Measurements from ENCODE around the gene CSKMT. TPM values are rescaled to one million over a fixed set of nuclear protein-coding genes. Genes with fewer than 3 reads are reported as not detected.

CSKMT gene
- total RNA-seq, 4 donors from 2014 or later = 9.1 to 13.5 (median 9.2) TPM; not detected in 1

DNA sequence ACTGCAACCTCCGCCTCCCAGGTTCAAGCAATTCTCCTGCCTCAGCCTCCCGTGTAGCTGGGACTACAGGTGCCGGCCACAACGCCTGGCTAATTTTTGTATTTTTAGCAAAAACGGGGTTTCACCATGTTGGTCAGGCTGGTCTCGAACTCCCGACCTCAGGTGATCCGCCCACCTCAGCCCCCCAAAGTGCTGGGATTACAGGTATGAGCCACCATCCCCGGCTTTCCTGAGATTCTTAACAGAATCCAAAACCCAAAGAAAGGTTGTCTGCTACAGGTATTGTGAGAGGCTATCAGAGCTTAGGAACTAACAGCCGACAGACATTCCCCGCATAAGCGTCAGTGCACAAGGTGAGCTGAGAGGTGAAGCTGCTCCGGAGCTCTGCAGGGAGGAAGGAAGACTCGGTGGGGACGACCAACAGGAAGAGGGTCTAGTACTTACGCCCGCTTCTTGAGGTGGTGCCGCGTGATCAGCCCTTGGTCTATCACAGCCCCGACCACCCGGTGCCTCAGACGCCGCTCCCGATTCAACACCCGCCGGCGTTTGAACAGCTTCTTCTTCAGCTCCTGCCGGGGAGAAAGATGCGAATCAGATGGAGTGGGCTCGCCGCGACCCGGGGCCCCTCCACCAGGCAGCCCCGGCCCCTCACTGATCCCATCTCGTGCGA lies 572 bp upstream of the CSKMT start:
- peak in 1 of 3 donors; percentile 71 for DNase-seq
- TF ChIP-seq, protein P1, sequence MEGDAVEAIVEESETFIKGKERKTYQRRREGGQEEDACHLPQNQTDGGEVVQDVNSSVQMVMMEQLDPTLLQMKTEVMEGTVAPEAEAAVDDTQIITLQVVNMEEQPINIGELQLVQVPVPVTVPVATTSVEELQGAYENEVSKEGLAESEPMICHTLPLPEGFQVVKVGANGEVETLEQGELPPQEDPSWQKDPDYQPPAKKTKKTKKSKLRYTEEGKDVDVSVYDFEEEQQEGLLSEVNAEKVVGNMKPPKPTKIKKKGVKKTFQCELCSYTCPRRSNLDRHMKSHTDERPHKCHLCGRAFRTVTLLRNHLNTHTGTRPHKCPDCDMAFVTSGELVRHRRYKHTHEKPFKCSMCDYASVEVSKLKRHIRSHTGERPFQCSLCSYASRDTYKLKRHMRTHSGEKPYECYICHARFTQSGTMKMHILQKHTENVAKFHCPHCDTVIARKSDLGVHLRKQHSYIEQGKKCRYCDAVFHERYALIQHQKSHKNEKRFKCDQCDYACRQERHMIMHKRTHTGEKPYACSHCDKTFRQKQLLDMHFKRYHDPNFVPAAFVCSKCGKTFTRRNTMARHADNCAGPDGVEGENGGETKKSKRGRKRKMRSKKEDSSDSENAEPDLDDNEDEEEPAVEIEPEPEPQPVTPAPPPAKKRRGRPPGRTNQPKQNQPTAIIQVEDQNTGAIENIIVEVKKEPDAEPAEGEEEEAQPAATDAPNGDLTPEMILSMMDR (IDR thresholded peaks at IDR 0.05) = no peak
- TF ChIP-seq POLR2A (IDR thresholded peaks at IDR 0.05) = no peak
- no peaks in the 10 kb centered on the region for H3K9me3 ChIP-seq
- no peaks in the 10 kb centered on the region for H3K27me3 ChIP-seq
- peak overlapping the region; percentile 75 to 86 (median 82) for H3K4me3 ChIP-seq
- peaks cover 0 to 37% (median 13%) of the 10 kb centered on the region in 4 donors for H3K4me1 ChIP-seq
- peak overlapping the region; percentile 80 to 94 (median 92) for H3K27ac ChIP-seq
- H3K36me3 ChIP-seq = peaks cover 0 to 14% (median 0%) of the 10 kb centered on the region in 3 donors

DNA sequence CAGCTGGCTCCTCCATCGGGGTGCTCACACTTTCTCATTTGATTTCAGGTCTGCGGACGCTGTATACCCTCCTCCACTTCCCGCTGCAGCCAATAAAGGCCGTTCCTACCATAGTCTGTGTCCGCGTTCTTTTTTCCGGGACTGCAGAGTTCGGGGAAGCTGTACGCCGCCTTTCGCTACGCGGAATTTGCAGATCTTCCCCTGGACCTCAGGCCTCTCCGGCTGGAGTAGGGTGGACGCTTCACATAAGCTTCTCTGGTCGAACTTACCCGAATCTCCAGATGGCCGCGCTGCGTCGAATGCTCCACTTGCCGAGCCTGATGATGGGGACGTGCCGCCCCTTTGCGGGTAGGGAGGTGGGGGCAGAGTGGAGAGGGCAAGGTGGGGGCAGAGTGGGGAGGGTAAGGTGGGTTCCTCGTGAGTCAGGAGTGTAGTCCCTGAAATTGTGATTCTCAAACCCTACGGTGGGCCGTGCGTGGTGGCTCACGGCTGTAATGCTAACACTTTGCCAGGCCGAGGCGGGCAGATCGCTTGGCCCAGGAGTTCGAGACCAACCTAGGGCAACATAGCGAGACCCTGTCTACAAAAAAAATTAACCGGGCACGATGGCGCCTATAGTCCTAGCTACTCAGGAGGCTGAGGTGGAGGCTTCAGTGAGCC lies 617 bp downstream of the CSKMT start:
- H3K4me3 ChIP-seq = peak overlapping the region; percentile 75 to 86 (median 82)
- TF ChIP-seq, protein P1 (IDR thresholded peaks at IDR 0.05) = no peak
- no peak for TF ChIP-seq POLR2A (IDR thresholded peaks at IDR 0.05)
- H3K27ac ChIP-seq = peak overlapping the region; percentile 80 to 94 (median 92)
- peak in 2 of 3 donors; percentile 52 to 75 for DNase-seq
- peaks cover 0 to 49% (median 17%) of the 10 kb centered on the region in 4 donors for H3K4me1 ChIP-seq
- no peaks in the 10 kb centered on the region for H3K9me3 ChIP-seq
- no peaks in the 10 kb centered on the region for H3K27me3 ChIP-seq
- H3K36me3 ChIP-seq = peaks cover 0 to 14% (median 0%) of the 10 kb centered on the region in 3 donors

DNA sequence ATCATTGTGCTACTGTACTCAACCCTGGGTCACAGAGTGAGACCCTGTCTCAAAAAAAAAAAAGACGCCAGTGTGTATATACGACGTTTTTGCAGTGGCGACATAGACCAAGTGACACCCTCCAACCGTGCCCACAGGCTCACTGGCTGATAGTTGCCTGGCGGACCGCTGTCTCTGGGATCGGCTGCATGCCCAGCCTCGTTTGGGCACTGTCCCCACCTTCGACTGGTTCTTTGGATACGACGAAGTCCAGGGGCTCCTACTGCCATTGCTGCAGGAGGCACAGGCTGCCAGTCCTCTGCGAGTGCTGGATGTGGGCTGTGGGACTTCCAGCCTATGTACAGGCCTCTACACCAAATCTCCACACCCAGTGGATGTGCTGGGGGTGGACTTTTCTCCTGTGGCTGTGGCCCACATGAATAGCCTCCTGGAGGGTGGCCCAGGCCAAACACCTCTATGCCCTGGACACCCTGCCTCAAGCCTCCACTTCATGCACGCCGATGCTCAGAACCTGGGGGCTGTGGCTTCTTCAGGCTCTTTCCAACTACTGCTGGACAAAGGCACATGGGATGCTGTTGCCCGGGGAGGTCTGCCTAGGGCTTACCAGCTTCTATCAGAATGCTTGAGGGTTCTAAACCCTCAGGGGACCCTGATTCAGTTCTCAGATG lies 1.3 kb downstream of the CSKMT start:
- Histone ChIP-seq H3K9me3 (no peaks in the 10 kb centered on the region), H3K4me1 (peaks cover 0 to 51% (median 17%) of the 10 kb centered on the region in 4 donors), H3K4me3 (peak overlapping the region; percentile 75 to 86 (median 82)), H3K36me3 (peaks cover 0 to 14% (median 0%) of the 10 kb centered on the region in 3 donors), H3K27ac (peak overlapping the region; percentile 80 to 94 (median 92)), H3K27me3 (no peaks in the 10 kb centered on the region)
- no peak for DNase-seq
- TF ChIP-seq, protein P1 (IDR thresholded peaks at IDR 0.05) = no peak
- no peak for TF ChIP-seq POLR2A (IDR thresholded peaks at IDR 0.05)

DNA sequence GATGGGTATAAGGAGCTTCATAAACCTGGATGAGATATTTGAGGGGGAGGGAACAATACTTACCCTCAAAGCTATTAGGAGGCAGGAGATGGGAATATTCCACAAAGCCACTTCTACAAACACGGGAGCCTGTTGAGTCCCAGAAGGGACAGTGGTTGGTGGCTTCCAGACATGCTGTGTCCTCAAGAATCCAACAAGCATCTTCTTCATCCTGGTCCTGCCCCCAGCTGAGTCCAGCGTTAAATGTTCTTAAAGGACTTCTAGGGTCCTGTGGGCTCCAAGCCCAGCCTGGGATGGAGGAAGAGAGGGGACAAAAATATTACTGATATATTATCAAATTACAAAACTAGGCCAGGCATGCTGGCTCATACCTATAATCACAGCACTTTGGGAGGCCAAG lies 2.3 kb downstream of the CSKMT start:
- Histone ChIP-seq H3K9me3 (no peaks in the 10 kb centered on the region), H3K4me3 (no peak overlapping the region), H3K36me3 (peaks cover 0 to 10% (median 0%) of the 10 kb centered on the region in 3 donors), H3K4me1 (peaks cover 0 to 53% (median 19%) of the 10 kb centered on the region in 4 donors), H3K27me3 (no peaks in the 10 kb centered on the region), H3K27ac (no peak overlapping the region)
- DNase-seq = no peak
- TF ChIP-seq, protein P1 (IDR thresholded peaks at IDR 0.05) = no peak
- TF ChIP-seq POLR2A (IDR thresholded peaks at IDR 0.05) = no peak

DNA sequence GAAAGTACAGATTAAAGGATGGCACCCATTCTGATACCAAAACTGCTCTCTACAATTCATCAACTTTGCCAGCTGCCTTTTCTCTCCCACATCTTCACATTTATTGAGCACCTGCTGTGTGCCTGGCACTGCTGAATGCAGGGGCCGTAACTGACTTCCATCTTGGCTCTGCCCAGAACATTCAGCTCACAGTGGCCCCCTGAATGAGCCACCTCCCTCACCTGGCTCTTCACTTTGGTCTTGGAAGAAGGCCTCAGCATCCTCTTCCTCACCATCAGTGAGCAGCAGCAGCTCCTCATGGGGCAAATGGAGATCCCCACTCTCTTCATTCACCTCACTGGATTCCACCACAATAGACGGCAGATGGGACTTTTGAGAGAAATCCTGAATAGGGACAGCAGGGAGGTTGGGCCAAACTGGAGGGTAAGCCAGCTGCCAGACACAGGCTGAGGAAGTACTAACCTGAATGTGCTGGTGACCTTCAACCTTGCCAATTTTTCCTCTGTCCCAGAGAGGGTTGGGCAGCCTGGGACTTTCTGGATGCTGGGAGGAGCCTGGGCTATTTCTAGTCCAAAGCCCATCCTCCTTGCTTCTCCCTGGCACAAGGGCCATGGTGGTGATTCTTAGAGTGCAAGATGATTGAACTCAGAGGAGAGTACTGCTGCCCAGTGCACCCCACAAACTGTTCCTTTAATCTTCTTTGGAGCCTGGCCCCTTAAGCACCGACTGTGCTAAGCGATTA lies 4.5 kb downstream of the CSKMT start:
- TF ChIP-seq, protein P1 (IDR thresholded peaks at IDR 0.05) = no peak
- TF ChIP-seq POLR2A (IDR thresholded peaks at IDR 0.05) = no peak
- peak in 1 of 3 donors; percentile 52 for DNase-seq
- H3K4me1 ChIP-seq = peaks cover 0 to 59% (median 24%) of the 10 kb centered on the region in 4 donors

More for the DNA sequence above, 4.5 kb downstream of the CSKMT start:
- H3K27ac ChIP-seq = peak overlapping the region in 3 of 4 donors; percentile 36 to 95 (median 88)
- no peaks in the 10 kb centered on the region for H3K27me3 ChIP-seq
- H3K9me3 ChIP-seq = no peaks in the 10 kb centered on the region
- no peak overlapping the region for H3K4me3 ChIP-seq
- peaks cover 0 to 9% (median 0%) of the 10 kb centered on the region in 3 donors for H3K36me3 ChIP-seq

All from Peyer's patch (tissue), 4 donors.